ENCODE data around the gene DDX18.
"Not testable (repeated sequence)": the region's sequence is repeated elsewhere in the genome, so short reads cannot be mapped to it uniquely, and the experiment has no call there.

DDX18 gene

GRCh38 chr2:117815946-117816345 is 1.5 kb downstream of the DDX18 start:
- TF ChIP-seq CTCF (IDR thresholded peaks at IDR 0.05; ENCODE audit: extremely low read depth, insufficient read depth, missing control alignments): no peak
- in situ Hi-C loops (cut with MboI; ENCODE audit: low pct_unique_long_range_greater_than_20kb, low sequenced_read_pairs, unreplicated experiment): no loop called here
- no peak for DNase-seq (ENCODE audit: low spot score)

GRCh38 chr2:117818921-117819320 is 4.4 kb downstream of the DDX18 start:
- in situ Hi-C loops (cut with MboI; ENCODE audit: low pct_unique_long_range_greater_than_20kb, low sequenced_read_pairs, unreplicated experiment): no loop called here

DNA sequence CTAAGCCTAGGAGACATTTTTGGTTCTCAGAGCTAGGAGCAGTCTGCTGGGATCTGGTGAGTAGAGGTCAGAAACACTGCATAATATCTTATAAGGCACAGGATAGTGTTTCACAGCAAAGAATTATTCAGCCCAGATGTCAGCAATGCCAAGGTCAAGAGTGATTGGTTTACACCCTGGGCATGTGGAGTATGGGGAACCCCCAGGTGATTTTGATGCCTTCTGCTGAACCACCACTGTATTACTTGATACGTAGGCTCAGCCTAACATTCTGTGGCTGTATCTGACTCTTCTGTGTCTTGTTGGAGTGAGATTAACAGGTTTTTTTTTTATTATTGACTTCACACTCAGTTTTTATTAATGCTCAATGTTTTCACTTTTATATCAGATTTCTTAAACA is 6.0 kb downstream of the DDX18 start:
- in situ Hi-C loops (cut with MboI; ENCODE audit: low pct_unique_long_range_greater_than_20kb, low sequenced_read_pairs, unreplicated experiment): no loop called here
- no peak for TF ChIP-seq CTCF (IDR thresholded peaks at IDR 0.05; ENCODE audit: extremely low read depth, insufficient read depth, missing control alignments)
- DNase-seq (ENCODE audit: low spot score): no peak

More at GRCh38 chr2:117818921-117819320, 4.4 kb downstream of the DDX18 start:
- DNase-seq (ENCODE audit: low spot score): no peak
- no peak for TF ChIP-seq CTCF (IDR thresholded peaks at IDR 0.05; ENCODE audit: extremely low read depth, insufficient read depth, missing control alignments)

- in situ Hi-C loops (cut with MboI; ENCODE audit: low pct_unique_long_range_greater_than_20kb, low sequenced_read_pairs, unreplicated experiment): no loop called here
- no peak for DNase-seq (ENCODE audit: low spot score)
- TF ChIP-seq CTCF (IDR thresholded peaks at IDR 0.05; ENCODE audit: extremely low read depth, insufficient read depth, missing control alignments): no peak
Measured at GRCh38 chr2:117825437-117825836, 10.9 kb downstream of the DDX18 start.

GRCh38 chr2:117827464-117827863 is 13.0 kb downstream of the DDX18 start:
- DNase-seq (ENCODE audit: low spot score); in situ Hi-C loops (cut with MboI; ENCODE audit: low pct_unique_long_range_greater_than_20kb, low sequenced_read_pairs, unreplicated experiment): not testable (repeated sequence)

GRCh38 chr2:117828870-117829269 is 14.4 kb downstream of the DDX18 start:
- DNase-seq (ENCODE audit: low spot score): no peak
- TF ChIP-seq CTCF (IDR thresholded peaks at IDR 0.05; ENCODE audit: extremely low read depth, insufficient read depth, missing control alignments): no peak
- in situ Hi-C loops (cut with MboI; ENCODE audit: low pct_unique_long_range_greater_than_20kb, low sequenced_read_pairs, unreplicated experiment): no loop called here

DNA sequence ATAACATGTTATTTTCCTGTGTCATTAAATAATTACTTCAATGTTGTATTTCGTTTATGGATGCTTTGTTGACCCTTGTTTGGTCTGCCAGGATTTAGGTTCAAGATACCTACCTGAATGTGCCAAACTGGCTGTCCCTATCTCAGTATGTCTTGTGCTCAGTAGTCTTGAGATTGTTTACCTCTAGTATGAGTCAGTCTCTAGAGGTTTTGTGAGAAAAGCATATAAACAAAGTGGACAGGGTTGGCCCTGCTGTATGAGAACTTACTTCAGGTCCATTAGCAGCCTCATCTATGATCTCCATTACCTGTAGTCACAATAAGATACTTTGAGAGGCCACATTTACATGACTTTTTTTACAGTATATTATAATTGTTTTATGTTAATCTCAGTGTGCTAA is 17.8 kb downstream of the DDX18 start:
- in situ Hi-C loops (cut with MboI; ENCODE audit: low pct_unique_long_range_greater_than_20kb, low sequenced_read_pairs, unreplicated experiment): no loop called here
- no peak for DNase-seq (ENCODE audit: low spot score)
- no peak for TF ChIP-seq CTCF (IDR thresholded peaks at IDR 0.05; ENCODE audit: extremely low read depth, insufficient read depth, missing control alignments)

Measured in GM13977 (cell line).